Stomach (tissue), 9 donors: ENCODE data around the gene TBCEL. TPM values are rescaled to one million over a fixed set of nuclear protein-coding genes. Genes with fewer than 3 reads are reported as not detected.

Experiments used
- DNase-seq, 2 donors: peaks; one replicate each; pipeline versions ENCODE4 v3.0.0 to v3.0.0-alpha.2; 2013 to 2019
- H3K27ac ChIP-seq, 5 donors: fragments of 200-600 bp in 4 of 5; sonication (generic) in 4 of 5; one replicate each; pipeline ENCODE4 v1.5.1; 2013 to 2019; ENCODE audit warnings: mild to moderate bottlenecking in 1 of 5, moderate library complexity in 1 of 5
- H3K27me3 ChIP-seq, 3 donors: fragments of 200-600 bp; sonication (generic); one replicate each; pipeline ENCODE4 v1.5.1; 2017 to 2019; ENCODE audit warnings: mixed run types in 1 of 3
- H3K36me3 ChIP-seq, 4 donors: fragments of 200-600 bp; sonication (generic); 1 replicate in 3 of 4; 2 replicates in 1 of 4; pipeline ENCODE4 v1.5.1; 2016 to 2019
- H3K4me1 ChIP-seq, 4 donors: fragments of 200-600 bp; sonication (generic); one replicate each; pipeline ENCODE4 v1.5.1; 2016 to 2019
- H3K4me3 ChIP-seq, 4 donors: fragments of 200-600 bp; sonication (generic) in 3 of 4; one replicate each; pipeline ENCODE4 v1.5.1; 2016 to 2019; ENCODE audit warnings: mild to moderate bottlenecking in 1 of 4
- H3K9me3 ChIP-seq, 4 donors: fragments of 200-600 bp; sonication (generic); one replicate each; pipeline ENCODE4 v1.5.1; 2016 to 2019
- CTCF ChIP-seq, 7 experiments: fragments of 450-650 bp in 4 of 7; fragments of 200-600 bp in 3 of 7; sonication (generic) in 3 of 7; IDR thresholded peaks; one replicate each; pipeline ENCODE4 v1.5.1; 2016 to 2019; ENCODE audit warnings: antibody characterized with exemption in 7 of 7, control low read depth in 2 of 7, mild to moderate bottlenecking in 1 of 7
- EP300 ChIP-seq: sonication (generic); formaldehyde crosslinking; IDR thresholded peaks from one replicate; pipeline ENCODE4 v1.6.1; 2017; ENCODE audit warnings: antibody characterized with exemption
- POLR2A ChIP-seq, 4 donors: fragments of 450-650 bp; IDR thresholded peaks; one replicate each; pipeline ENCODE4 v1.6.1; 2016; ENCODE audit warnings: antibody characterized with exemption in 4 of 4, control low read depth in 2 of 4, mild to moderate bottlenecking in 1 of 4, moderate library complexity in 1 of 4
- POLR2AphosphoS5 ChIP-seq, 3 donors: sonication (generic); formaldehyde crosslinking; IDR thresholded peaks; one replicate each; pipeline ENCODE4 v1.6.1; 2016; ENCODE audit warnings: antibody characterized with exemption in 3 of 3
- WGBS, 5 donors: extraction: QIAGEN DNeasy Blood & Tissue Kit in 3 of 5; methylation state at CpG; one replicate each; pipeline versions ENCODE4 v1.1.5 to v1.1.7; 2013 to 2018; 5-methylcytosine and 5-hydroxymethylcytosine counted together
- intact Hi-C: fragments of 100-400 bp; cut with DNase I; formaldehyde crosslinking; loops from one replicate; pipeline ENCODE4 v1.15.1; 2023; ENCODE audit warnings: low total_unique reads
- polyA plus RNA-seq, 3 donors: library from polyadenylated mRNA; stranded (reverse); fragments of 200-250 nt; gene quantifications; one replicate each; pipeline ENCODE4 v1.2.3, GENCODE V29; 2013
- total RNA-seq, 5 donors: library from RNA; depleted of rRNA; stranded (reverse); fragments of >200 nt; gene quantifications; one replicate each; pipeline versions ENCODE4 v1.1.0 to v1.2.3, GENCODE V29; 2014 to 2016
- donor health status: healthy with polysubstance abuse.
- donor health status: Bipolar disorder and iron deficiency.
- donor health status: healthy.

The TBCEL gene
- total and polyA plus RNA-seq, 8 donors, result 3.2 to 55.1 (median 8.1) TPM

DNA sequence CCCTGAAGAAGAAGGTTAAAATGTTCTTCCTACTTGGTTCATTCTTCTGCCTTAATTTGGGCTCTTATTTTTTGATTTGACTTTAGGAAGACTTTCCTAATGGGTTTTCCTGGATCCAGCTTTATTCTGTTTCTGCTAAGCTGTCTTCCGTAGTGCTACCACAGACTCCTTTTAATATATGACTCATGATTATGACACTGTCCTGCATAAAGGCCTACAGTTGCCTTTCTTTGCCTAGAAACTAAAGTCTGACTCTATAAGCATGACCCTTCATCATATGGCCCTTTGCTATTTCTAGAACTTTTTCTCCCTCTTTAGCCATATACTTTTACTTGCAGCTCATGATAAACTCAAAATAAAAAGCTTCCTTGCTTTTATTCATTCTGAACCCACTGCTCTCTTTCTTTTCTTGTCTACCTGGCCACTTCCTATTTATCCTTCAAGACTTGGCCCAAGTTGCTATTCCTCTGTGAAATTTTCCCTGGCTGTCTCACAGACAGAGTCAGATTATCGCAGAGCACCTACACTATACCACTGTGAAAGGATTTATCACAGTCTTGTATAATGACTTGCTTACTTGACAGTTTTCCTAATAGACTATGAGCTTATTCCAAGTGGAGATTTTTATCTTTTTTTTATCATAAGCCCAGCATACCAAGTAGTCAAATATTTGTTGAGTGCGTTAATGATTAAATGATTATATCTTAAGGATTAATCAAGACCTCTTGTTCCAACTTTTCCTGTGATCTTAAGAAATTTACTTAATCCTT lies 24.7 kb downstream of the TBCEL start:
- H3K27ac ChIP-seq, result peak overlapping the region in 1 of 5 donors; percentile 21
- intact Hi-C loops, result no loop called here
- no peaks in the 10 kb centered on the region for H3K9me3 ChIP-seq
- TF ChIP-seq POLR2AphosphoS5 (IDR thresholded peaks at IDR 0.05) (no peak), CTCF (IDR thresholded peaks at IDR 0.05) (no peak), POLR2A (IDR thresholded peaks at IDR 0.05) (no peak), EP300 (no peak)
- H3K27me3 ChIP-seq, result no peaks in the 10 kb centered on the region
- WGBS, 5 donors, result 36 to 71% (median 59%) methylated on average over 3 of the region's 3 CpGs
- peaks cover 6 to 46% (median 36%) of the 10 kb centered on the region in 4 donors for H3K36me3 ChIP-seq
- H3K4me1 ChIP-seq, result peaks cover 0 to 26% (median 10%) of the 10 kb centered on the region in 4 donors
- no peak for DNase-seq
- no peak overlapping the region for H3K4me3 ChIP-seq

DNA sequence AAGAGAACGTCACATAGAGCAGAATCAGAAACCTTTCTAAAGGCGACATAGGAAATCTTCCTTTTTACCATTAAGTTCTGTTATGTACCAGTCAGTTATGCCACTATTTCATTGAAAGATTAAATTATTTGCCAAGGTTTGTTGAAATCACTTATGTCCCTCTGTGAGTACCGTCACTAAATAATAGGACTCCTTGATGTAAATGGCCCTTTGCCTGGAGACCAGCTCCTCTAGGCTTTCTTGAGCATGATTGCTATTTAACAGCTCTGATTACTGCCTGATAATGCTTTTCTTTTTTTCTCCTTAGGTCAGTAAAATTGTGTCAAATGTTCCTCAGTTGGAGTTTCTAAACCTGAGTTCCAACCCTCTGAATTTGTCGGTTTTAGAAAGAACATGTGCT lies 29.3 kb downstream of the TBCEL start:
- peaks cover 0 to 14% (median 7%) of the 10 kb centered on the region in 4 donors for H3K4me1 ChIP-seq
- H3K27ac ChIP-seq, result no peak overlapping the region
- no peaks in the 10 kb centered on the region for H3K27me3 ChIP-seq
- peaks cover 26 to 72% (median 56%) of the 10 kb centered on the region in 4 donors for H3K36me3 ChIP-seq
- intact Hi-C loops, result no loop called here
- H3K9me3 ChIP-seq, result no peaks in the 10 kb centered on the region
- 81 to 97% (median 83%) methylated on average over 4 of the region's 4 CpGs for WGBS, 5 donors
- no peak overlapping the region for H3K4me3 ChIP-seq
- TF ChIP-seq POLR2A (IDR thresholded peaks at IDR 0.05), result no peak
- TF ChIP-seq POLR2AphosphoS5 (IDR thresholded peaks at IDR 0.05), result no peak
- TF ChIP-seq EP300, result no peak
- no peak for TF ChIP-seq CTCF (IDR thresholded peaks at IDR 0.05)
- no peak for DNase-seq

- Histone ChIP-seq H3K4me1 (peaks cover 0 to 9% (median 3%) of the 10 kb centered on the region in 4 donors), H3K9me3 (no peaks in the 10 kb centered on the region), H3K36me3 (peaks cover 26 to 69% (median 57%) of the 10 kb centered on the region in 4 donors), H3K27ac (no peak overlapping the region), H3K4me3 (no peak overlapping the region), H3K27me3 (no peaks in the 10 kb centered on the region)
- WGBS, 5 donors, result 92 to 96% (median 94%) methylated on average over 2 of the region's 2 CpGs
- TF ChIP-seq POLR2A (IDR thresholded peaks at IDR 0.05) (no peak), CTCF (IDR thresholded peaks at IDR 0.05) (no peak), POLR2AphosphoS5 (IDR thresholded peaks at IDR 0.05) (no peak), EP300 (no peak)
- DNase-seq, result no peak
- intact Hi-C loops, result no loop called here
Measured at GRCh38 chr11:121054266-121054665, 30.4 kb downstream of the TBCEL start.

DNA sequence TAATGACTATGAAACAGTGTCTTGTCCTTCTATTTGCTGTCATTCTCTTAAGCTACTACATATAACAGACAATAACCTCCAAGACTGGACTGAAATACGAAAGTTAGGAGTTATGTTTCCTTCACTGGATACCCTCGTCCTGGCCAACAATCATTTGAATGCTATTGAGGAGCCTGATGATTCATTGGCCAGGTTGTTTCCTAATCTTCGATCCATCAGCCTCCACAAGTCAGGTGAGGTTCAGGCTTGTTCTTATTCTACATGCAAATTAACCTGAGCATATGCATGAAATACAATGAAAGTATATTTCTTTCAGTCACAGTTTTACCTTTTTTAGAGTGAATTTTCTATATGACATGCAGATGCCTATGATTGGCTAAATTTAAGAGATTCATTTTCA lies 31.2 kb downstream of the TBCEL start:
- intact Hi-C loops, result no loop called here
- no peaks in the 10 kb centered on the region for H3K9me3 ChIP-seq

More for the DNA sequence above, 31.2 kb downstream of the TBCEL start:
- TF ChIP-seq CTCF (IDR thresholded peaks at IDR 0.05), result no peak
- no peak for TF ChIP-seq EP300
- no peak for TF ChIP-seq POLR2AphosphoS5 (IDR thresholded peaks at IDR 0.05)
- TF ChIP-seq POLR2A (IDR thresholded peaks at IDR 0.05), result no peak
- 90 to 97% (median 95%) methylated on average over 3 of the region's 3 CpGs for WGBS, 5 donors
- Histone ChIP-seq H3K4me1 (peaks cover 0 to under 1% (median 0%) of the 10 kb centered on the region in 4 donors), H3K36me3 (peaks cover 26 to 70% (median 56%) of the 10 kb centered on the region in 4 donors), H3K27me3 (no peaks in the 10 kb centered on the region), H3K4me3 (no peak overlapping the region), H3K27ac (no peak overlapping the region)
- DNase-seq, result no peak
